Nephron (organoid): ENCODE data around the gene QRICH2.
A peak's percentile ranks its signal among the peaks of the same experiment; 100 is the strongest.

ENCODE experiments used
- H3K27ac Mint-ChIP-seq, 3 experiments: 2 replicates each; pipeline ENCODE4 v1.8.0; 2020; ENCODE audit warnings: mixed read lengths in 3 of 3, mild to moderate bottlenecking in 2 of 3, moderate library complexity in 1 of 3
- H3K27me3 Mint-ChIP-seq: 2 replicates; pipeline ENCODE4 v1.8.0; 2021; ENCODE audit warnings: low read depth, mild to moderate bottlenecking, moderate library complexity, mixed read lengths
- H3K36me3 Mint-ChIP-seq: 2 replicates; pipeline ENCODE4 v1.8.0; 2020; ENCODE audit warnings: low read depth, mixed read lengths
- H3K4me1 Mint-ChIP-seq: 2 replicates; pipeline ENCODE4 v1.8.0; 2020; ENCODE audit warnings: mixed read lengths
- H3K4me3 Mint-ChIP-seq, 3 experiments: 2 replicates each; pipeline ENCODE4 v1.8.0; 2020; ENCODE audit warnings: mild to moderate bottlenecking in 3 of 3, mixed read lengths in 3 of 3, moderate library complexity in 2 of 3
- H3K9me3 Mint-ChIP-seq: 2 replicates; pipeline ENCODE4 v1.8.0; 2020; ENCODE audit warnings: mixed read lengths
- CTCF ChIP-seq, 3 experiments: fragments of 200-600 bp; sonication (generic); IDR thresholded peaks; one replicate each; pipeline ENCODE4 v1.5.0; 2021; ENCODE audit warnings: antibody characterized with exemption in 3 of 3; ENCODE audit not compliant: unreplicated experiment in 3 of 3

QRICH2 gene

GRCh38 chr17:76281573-76282371, 26.3 kb downstream of the QRICH2 start:
- Mint-ChIP-seq H3K36me3 (peaks cover 8% of the 10 kb centered on the region), H3K4me1 (peaks cover 4% of the 10 kb centered on the region), H3K4me3 (no peak overlapping the region), H3K9me3 (no peaks in the 10 kb centered on the region), H3K27me3 (no peaks in the 10 kb centered on the region), H3K27ac (no peak overlapping the region)
- TF ChIP-seq CTCF (IDR thresholded peaks at IDR 0.05; ENCODE audit: unreplicated experiment in 3 of 3): no peak

GRCh38 chr17:76280650-76281049, 27.4 kb downstream of the QRICH2 start:
- H3K9me3 Mint-ChIP-seq: no peaks in the 10 kb centered on the region
- H3K4me1 Mint-ChIP-seq: peaks cover 4% of the 10 kb centered on the region
- H3K27me3 Mint-ChIP-seq: no peaks in the 10 kb centered on the region
- peaks cover 5% of the 10 kb centered on the region for H3K36me3 Mint-ChIP-seq
- no peak for TF ChIP-seq CTCF (IDR thresholded peaks at IDR 0.05; ENCODE audit: unreplicated experiment in 3 of 3)
- no peak overlapping the region for H3K4me3 Mint-ChIP-seq
- H3K27ac Mint-ChIP-seq: no peak overlapping the region

GRCh38 chr17:76279742-76280287, 28.3 kb downstream of the QRICH2 start:
- Mint-ChIP-seq H3K27ac (no peak overlapping the region), H3K4me1 (peaks cover 4% of the 10 kb centered on the region), H3K4me3 (no peak overlapping the region), H3K9me3 (no peaks in the 10 kb centered on the region), H3K36me3 (peaks cover 5% of the 10 kb centered on the region), H3K27me3 (no peaks in the 10 kb centered on the region)
- TF ChIP-seq CTCF (IDR thresholded peaks at IDR 0.05; ENCODE audit: unreplicated experiment in 3 of 3): peak in 1 of 3 experiments; percentile 20

DNA sequence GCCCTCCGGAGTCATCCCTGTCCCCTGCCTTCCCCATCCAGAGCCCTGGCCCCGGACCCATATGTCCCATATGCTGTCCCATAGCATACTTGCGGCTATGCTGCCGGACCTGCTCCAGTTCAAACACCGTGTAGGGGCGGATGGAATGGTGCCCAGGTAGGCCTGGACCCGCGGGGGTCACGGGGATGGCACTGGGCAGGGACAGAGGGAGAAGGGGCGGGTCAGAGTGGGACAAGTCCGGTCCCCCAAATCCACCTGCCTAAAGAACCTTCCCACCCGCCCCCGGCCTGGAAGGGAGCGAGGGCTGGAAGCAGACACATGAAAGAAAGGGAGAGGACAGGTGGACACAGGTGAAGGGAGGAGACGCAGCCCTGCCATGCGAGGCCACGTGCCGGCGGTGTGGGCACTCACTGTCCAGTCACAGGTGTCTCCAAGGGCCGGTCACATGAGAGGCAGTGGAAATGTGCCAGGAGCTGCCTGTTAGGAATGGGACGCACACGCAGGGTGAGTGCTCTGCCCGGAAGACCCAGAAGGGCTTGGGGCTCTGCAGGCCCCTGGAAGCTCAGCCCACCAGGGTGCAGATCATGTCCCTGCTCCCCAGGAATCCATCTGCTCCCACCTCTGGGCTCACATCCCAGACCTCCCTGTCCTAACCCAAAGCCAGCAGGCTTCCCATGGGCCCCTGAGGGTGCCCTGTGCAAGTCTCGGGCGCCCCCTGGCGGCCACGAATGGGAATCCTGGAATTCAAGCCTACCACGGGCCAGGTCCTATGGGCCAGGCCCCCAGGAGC, 28.9 kb downstream of the QRICH2 start:
- no peak overlapping the region for H3K4me3 Mint-ChIP-seq
- peaks cover 5% of the 10 kb centered on the region for H3K36me3 Mint-ChIP-seq
- no peak overlapping the region for H3K27ac Mint-ChIP-seq
- peak; percentile 95 to 96 (median 95) for TF ChIP-seq CTCF (IDR thresholded peaks at IDR 0.05; ENCODE audit: unreplicated experiment in 3 of 3)
- H3K4me1 Mint-ChIP-seq: peaks cover 4% of the 10 kb centered on the region
- H3K9me3 Mint-ChIP-seq: no peaks in the 10 kb centered on the region
- H3K27me3 Mint-ChIP-seq: no peaks in the 10 kb centered on the region

DNA sequence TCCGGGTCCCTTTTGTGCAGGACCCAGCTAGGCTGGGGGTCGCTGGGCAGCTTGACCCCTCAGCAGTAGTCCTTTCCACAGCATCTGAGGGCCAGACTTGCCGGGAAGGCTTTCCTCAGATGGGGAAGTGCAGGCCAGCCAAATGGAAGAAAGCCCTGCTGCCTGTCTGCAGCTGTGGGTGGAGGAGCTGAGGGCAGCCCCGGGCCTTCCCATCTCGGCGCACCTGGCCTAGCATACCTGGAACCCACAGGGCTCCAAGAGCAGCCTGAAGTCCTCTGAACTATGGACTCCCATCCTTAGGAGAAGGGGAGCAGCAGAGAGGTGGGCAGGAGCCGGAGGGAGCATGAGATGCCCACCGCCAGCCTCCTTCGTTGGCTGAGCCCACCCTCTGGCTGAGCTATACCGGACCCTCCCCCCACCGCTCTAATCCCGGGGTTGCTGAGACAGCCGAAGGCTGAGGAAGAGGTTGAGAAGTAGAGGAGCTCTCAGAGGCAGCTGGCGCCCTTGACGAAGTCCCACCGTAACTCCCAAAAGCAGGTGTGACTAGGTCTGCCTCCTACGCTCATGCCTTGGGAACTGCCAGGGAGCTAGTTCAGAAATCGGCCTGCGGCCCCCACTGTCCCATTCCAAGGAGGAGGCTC, 29.7 kb downstream of the QRICH2 start:
- Mint-ChIP-seq H3K27me3 (no peaks in the 10 kb centered on the region), H3K4me3 (no peak overlapping the region), H3K9me3 (no peaks in the 10 kb centered on the region), H3K36me3 (peaks cover 5% of the 10 kb centered on the region), H3K27ac (no peak overlapping the region), H3K4me1 (peaks cover 4% of the 10 kb centered on the region)
- no peak for TF ChIP-seq CTCF (IDR thresholded peaks at IDR 0.05; ENCODE audit: unreplicated experiment in 3 of 3)
